GM12873 (cell line): ENCODE results near the gene VPS51.

Experiments
- CTCF ChIP-seq: IDR thresholded peaks from 2 replicates; pipeline ENCODE4 v1.5.1; 2012; ENCODE audit warnings: low read depth, mild to moderate bottlenecking, moderate library complexity, low read length, control low read depth; ENCODE audit not compliant: insufficient read depth; ENCODE audit errors: missing control alignments

VPS51 gene

GRCh38 chr11:65064847-65065240 lies 31.2 kb upstream of the VPS51 start:
- TF ChIP-seq CTCF: no peak

GRCh38 chr11:65065851-65066250 lies 30.2 kb upstream of the VPS51 start:
- TF ChIP-seq CTCF: no peak

GRCh38 chr11:65066315-65066714 lies 29.7 kb upstream of the VPS51 start:
- no peak for TF ChIP-seq CTCF

GRCh38 chr11:65066805-65067291 lies 29.2 kb upstream of the VPS51 start:
- no peak for TF ChIP-seq CTCF

- TF ChIP-seq CTCF: no peak
These were observed 28.6 kb upstream of the VPS51 start for GRCh38 chr11:65067446-65067845.

- no peak for TF ChIP-seq CTCF
These were observed 26.8 kb upstream of the VPS51 start for GRCh38 chr11:65069217-65069616.

- TF ChIP-seq CTCF: no peak
These were observed 23.9 kb upstream of the VPS51 start for GRCh38 chr11:65071907-65072630.
